CD4-positive, alpha-beta T cell treated with Interleukin-12 subunit alpha and Interleukin-12 subunit beta, for 1 hour (primary cell): ENCODE results near the gene FAF1.

ENCODE experiments used
- DNase-seq: peaks from one replicate; pipeline ENCODE4 v3.0.0-alpha.2; 2020

The FAF1 gene

DNA sequence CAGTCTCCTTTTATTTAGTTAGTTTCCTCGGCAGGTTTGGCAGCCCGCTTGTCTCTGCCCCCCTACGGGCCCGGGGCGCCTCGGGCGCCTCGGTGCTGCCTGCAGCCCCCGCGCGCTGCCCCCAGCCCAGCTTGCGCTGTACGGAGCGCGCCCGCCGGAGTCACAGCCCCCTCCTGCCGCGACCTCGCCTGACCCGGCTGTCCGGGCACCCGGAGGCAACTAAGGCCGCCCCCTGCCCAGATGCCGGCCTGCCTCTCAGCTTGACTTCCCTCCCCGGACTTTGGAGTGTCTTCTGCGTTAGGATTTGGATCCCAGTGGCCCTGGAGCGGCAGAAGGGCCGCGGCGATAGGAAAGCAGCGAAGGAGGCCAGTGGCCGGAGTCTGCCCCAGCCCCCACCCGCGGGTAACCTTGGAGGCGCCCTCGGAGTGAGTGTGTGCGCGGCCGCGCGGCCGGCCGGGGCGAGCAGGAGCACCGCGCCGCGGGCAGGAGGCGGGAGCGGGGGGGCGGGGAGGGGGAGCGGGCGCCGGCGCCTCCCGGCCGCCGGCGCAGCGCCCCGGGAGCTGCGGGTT lies 17.6 kb upstream of the FAF1 start:
- no peak for DNase-seq

DNA sequence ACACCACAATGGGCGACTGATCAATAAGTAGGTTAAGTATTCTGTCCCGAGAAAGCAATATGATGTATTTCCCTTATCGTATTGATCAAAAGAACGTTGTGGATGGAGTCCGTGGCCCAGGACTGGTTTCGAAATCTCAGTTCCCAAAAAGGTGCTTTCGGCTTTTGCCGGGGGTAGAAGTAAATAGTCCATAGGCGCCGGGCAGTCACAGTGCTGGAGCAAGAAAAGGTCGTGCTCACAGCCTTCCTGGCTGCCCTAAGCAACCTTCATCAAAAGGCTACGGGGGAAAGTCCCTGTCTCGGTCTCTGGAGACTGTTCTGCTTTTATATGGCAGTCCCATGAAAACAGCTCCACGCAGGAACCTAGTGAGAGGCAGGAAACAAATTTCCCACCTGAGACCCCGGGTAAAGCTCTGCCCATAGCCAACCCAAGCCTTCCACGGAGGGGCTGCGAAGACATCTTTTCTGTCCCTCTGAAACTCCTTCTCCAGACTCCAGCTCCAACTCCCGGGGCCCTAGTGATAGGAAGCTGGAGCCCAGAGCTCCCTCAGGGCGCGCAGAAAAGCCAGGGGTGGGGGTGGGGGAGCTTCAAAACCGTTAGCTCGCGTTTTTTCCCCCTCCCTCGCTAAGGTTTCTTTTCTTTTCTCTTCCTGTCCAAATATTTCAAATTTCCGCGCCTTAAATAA lies 17.0 kb upstream of the FAF1 start:
- DNase-seq, result peak; percentile 54

DNA sequence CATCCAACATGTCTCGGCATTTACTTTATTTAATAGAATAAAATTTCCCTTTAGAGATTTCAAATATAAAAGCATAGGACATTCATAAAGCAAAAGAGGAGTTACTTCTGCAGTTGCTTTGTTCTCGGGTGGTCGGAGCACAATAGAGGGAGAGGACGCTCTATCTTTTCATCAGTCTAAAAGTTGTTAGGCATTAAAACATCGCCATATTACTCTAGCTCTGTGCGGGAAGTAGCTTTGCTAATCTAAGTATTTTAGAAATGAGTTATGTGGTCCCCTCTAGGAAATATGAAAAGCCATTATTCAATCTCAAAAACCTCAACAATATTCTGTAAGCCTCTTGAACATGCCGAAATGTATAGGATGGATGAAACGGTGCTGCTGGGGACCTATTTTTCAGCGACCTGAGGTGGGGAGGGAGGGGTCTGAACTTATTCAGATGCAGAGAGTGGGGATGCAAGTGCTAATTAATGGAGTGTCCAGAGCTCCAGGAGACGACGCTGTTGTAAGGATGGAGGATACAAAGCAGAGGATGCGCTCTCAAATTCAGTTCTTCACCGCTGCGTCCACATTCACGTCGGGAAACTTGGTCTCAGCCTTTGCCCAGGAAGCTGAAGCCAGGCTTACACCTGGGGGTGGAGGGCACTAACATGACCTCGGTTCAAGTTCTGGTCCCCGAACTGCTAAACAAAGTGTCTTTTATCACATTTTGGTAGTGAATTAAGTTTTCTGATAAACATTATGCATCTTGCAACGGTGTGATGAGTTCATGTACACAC lies 16.2 kb upstream of the FAF1 start:
- no peak for DNase-seq

DNA sequence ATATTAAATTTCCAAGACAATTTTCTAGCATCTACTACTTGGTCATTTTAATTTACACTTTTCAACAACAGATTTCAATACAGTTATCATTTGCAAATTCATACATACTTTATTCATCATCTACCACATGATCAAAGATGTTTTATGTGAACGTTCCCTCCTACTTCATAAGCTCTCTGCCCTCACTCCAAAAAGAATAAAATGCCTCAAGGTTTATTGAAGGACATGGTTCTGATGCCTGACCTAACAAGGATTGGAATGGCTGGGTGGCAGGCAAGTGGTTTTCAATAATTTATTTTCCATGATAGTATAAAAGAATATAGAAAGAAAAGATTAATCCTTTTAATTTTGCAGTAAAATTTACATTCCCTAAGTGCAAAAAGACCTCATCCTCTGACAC lies 15.4 kb upstream of the FAF1 start:
- DNase-seq, result no peak

DNA sequence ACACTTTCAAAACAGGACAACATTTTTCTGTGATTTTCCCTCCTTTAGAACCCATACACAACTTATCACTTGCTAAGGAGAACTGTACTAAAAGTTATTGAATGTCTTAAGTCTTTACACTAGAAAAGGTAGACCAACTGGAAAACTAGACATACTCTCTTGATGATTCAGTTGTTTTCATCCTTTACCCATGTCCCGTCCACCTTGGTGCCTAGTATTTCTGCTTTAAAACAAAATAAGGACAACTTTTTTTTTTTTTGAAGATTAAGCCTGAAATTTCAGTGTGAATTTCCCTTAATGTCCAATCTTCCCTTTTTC lies 14.5 kb upstream of the FAF1 start:
- no peak for DNase-seq

DNA sequence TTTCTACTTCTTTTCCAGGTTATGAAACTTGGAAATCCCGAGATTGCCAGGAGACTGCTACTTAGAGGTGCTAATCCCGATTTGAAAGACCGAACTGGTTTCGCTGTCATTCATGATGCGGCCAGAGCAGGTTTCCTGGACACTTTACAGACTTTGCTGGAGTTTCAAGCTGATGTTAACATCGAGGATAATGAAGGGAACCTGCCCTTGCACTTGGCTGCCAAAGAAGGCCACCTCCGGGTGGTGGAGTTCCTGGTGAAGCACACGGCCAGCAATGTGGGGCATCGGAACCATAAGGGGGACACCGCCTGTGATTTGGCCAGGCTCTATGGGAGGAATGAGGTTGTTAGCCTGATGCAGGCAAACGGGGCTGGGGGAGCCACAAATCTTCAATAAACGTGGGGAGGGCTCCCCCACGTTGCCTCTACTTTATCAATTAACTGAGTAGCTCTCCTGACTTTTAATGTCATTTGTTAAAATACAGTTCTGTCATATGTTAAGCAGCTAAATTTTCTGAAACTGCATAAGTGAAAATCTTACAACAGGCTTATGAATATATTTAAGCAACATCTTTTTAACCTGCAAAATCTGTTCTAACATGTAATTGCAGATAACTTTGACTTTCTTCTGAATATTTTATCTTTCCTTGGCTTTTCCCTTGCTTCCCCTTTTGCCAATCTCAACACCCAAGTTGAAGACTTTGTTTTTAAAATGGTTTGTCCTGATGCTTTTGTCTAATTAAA lies 14.0 kb upstream of the FAF1 start:
- DNase-seq, result no peak

DNA sequence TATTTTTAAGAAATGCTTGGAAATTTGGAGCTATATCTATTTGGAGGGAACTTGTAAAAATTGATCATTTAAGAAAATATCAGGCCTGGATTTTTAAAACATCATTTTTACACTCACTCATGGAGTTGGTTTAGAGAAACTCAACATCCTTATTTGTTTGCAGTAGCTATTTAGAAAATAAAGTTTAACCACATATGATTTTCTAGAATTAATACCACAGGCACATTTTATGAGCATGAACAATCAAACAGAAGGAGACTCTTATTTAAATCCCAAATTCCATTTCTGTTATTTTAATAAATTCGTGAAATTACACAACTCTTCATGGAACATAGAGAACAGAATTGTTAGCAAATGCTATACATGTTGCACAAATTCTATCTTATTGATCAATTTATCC lies 13.2 kb upstream of the FAF1 start:
- DNase-seq, result no peak

DNA sequence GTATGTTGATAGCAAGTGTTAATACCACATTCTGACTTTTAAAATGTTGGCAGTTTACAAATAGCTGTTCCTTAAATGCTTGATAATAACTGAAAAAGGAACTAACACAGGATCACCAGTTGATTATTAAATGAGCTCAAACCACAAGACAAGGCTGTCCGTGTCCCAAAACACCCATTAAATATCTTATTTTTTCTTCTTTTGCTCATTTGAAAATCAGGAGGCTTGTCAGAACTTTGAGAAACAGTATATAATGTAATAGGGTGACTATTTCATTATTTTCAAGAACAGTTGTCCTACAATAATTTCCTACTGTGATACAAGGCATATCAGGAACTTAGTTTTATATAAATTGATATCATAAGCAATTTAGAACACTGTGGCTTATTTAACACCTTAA lies 12.7 kb upstream of the FAF1 start:
- DNase-seq, result no peak

DNA sequence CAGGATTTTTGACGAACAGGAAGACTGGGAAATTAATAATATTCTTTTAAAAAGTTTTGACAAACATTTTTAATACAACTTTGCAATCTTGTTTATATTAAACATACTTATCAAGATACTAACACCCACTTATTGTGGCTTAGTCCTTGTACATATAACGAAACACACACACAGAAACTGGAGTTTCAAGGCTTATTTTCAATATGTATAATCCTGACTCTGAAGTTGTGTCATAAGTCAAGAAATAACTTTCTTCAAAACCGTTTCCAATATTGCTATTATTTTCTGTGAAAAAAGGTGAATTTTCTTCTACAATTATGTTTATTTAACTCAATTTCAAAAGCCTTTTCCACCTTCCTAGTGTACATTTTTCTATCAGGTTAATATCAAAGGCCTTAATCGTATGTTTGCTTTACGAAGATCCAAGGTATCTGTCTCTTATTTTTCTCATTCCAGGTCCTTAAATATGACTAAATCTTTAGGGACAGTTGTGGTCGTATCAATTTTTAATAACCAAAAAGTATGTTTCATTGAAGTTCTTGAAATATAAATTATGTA lies 11.8 kb upstream of the FAF1 start:
- no peak for DNase-seq

DNA sequence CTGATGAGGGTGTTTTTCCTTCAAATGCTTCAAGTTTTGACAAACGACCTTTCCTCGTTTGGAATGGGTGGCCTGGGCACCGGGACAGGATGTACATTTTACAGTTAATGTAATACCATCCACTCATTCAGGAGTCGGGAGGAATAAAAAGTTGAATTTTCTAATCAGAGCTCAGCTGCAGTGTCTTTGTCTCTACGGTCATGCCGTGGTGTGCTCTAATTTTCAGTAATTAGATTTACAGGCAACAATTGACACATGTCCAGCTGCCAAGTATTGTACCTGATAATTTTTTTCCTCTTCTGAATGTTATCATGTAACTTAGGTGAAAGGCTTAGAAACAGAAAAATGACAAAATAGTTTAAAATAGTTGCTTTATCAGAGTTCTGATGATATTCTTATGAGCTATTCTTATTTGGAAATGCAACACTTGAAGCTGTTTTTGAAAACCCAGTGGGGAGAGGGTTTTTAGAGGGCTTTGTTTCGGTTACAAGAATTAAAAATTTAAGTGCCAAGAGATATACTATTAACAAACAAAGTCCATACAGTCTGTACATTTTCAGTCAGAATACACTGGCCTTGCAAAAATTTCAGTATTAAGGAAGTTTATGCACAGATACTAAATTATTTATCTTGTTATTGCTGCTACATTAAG lies 11.0 kb upstream of the FAF1 start:
- DNase-seq, result no peak

DNA sequence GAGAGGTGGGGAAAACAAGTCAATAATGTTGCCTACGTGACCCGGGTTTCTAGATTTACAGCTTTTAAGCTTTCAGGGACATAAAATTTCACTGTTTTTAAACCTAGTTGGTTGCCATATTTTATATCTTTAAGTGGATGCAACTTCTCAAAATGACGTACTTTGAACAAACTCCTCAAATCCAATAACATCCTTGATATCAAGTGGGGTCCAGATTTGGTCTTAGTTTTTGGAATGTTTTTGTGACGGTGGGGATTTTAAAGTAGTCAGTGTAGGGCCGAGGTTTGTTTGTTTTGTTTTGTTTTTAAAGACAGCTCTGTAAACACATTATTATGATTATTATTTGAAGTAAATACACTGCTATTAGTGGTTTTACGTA lies 10.4 kb upstream of the FAF1 start:
- DNase-seq, result no peak

DNA sequence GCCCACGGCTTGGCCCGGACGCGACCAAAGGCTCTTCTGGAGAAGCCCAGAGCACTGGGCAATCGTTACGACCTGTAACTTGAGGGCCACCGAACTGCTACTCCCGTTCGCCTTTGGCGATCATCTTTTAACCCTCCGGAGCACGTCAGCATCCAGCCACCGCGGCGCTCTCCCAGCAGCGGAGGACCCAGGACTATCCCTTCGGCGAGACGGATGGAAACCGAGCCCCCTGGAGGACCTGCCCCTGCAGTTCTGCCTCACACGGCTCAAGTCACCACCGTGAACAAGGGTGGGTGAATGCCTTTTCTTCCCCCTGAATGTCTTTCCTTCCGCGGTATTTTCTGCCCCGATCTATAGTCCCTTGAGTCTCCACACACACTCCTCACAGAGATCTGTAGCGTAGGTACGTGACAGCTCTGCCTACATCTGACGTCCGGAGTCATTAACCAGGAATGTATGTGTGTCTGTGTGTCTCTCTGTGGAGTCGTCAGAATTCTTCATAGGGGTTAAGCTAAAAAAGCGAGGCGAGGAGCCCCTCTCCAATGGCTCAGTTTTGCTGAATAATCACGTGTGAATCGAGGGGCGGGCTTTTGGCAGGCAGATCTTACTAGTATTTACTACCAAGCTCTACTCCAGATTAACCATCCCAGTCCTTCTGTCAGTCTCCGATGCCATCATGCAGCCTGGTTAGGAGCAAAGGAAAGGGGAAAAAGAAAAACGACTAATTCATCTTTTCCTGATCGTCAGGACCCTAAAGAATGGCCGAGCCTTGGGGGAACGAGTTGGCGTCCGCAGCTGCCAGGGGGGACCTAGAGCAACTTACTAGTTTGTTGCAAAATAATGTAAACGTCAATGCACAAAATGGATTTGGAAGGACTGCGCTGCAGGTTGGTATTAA lies 9.8 kb upstream of the FAF1 start, which contains the start of gene CDKN2C:
Gene CDKN2C (plus strand): TSS at position 635 of the 898 bp plus-strand sequence. CDS start 124 bp downstream, at position 759.
- DNase-seq, result peak; percentile 68

DNA sequence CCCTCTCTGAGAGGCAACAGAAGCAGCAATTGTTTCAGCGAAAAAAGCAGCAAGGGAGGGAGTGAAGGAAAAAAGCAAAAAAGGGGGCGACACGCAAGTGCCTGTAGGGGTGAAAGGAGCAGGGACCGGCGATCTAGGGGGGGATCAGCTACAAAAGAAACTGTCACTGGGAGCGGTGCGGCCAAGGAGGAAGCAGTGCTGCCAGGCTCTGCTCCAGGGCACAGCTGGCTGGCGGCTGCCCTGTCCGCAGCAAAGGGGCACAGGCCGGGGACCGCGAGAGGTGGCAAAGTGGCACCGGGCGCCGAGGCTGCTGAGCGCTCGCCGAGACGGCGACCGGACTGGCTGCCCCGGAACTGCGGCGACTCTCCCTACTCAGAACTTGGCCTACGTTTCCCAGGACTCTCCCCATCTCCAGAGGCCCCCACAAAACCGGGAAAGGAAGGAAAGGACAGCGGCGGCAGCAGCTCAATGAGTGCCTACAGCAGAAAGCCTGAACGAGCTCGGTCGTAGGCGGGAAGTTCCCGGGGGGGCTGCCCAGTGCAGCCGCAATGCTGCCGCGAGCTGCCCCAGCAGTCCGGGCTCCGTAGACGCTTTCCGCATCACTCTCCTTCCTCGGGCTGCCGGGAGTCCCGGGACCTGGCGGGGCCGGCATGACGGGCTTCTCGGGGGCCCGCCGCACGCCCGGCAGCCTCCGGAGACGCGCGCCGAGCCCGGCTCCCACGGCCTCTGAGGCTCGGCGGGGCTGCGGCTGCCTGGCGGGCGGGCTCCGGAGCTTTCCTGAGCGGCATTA lies 8.9 kb upstream of the FAF1 start:
- peak; percentile 55 for DNase-seq

DNA sequence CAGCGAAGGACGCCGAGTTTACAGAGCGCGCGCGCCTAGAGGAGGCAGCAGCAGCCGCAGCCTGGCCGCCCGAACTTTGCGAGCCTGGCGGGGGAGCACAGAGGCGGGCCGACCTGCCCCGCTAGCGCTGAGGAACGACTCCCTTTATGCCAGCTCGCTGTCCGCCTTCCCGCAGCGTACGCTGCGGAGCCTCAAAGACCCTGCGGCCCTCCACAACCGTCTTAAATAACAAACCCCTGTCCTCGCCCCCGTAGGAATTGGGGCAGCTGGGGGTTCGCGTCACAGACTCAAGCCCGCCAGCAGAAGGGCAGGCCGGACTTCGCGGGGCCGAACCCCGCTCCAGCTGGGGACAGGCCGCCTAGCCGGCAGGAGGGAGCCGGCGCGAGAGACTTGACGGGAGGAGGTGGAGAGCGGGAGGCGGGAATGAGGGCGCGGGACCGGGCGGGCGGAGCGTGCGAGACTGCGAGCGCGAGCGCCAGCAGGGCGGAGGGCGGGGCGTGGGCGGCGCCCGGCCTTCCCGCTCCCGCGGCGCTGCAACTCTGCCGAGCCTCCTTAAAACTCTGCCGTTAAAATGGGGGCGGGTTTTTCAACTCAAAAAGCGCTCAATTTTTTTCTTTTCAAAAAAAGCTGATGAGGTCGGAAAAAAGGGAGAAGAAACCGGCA lies 8.2 kb upstream of the FAF1 start:
- DNase-seq, result peak; percentile 86

DNA sequence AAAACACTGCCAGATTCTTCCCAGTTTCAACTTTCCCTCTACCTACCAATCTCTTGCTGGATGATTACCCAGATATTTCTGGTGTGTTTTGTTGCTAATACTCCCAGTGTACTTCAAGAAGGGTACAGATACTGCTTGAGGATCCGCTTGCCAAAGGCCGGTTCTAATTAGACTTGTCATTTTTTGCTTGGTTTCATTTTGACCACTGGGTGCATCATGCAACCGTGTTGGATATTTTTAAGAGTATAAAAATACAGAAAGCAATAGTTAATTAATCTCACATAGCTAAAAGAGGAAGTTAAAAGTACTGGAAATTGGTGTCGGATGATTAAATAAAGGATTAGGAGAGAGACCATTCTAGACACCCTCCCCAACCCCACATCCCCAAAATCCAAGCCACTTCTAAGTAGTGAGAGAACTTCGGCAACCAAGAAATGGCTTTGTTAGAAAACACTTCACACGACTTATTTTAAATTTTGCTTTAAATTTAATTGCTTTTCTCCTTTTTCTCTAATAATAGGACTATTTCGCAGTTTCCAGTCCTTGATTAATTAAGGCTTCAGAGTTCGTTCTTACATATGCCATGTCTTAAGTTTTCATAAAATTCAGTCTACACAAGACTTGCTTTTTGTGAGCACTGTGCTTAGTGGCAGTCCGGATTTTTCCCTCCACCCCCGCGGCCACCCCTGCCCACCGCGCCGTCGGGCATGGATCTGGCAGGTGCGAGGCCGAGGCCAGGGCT lies 7.5 kb upstream of the FAF1 start:
- DNase-seq, result no peak

DNA sequence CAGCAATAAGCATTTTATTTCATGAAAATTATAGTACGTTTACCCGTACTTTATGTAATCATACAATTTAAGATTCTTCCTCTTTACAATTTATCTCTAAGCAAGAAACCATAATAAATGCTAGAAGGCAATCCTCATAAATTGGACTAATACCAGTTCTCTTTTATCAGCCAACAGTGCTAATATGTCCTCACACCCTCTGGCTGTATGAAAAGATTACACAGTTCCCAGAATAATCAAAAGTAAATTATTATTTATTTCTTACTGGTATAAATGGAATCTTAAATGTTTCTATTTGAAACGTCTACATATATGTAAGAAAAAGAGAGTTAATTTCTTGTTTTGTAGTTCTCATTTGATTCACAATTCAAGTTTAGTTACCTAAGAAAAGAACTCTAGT lies 6.9 kb upstream of the FAF1 start:
- DNase-seq, result no peak

DNA sequence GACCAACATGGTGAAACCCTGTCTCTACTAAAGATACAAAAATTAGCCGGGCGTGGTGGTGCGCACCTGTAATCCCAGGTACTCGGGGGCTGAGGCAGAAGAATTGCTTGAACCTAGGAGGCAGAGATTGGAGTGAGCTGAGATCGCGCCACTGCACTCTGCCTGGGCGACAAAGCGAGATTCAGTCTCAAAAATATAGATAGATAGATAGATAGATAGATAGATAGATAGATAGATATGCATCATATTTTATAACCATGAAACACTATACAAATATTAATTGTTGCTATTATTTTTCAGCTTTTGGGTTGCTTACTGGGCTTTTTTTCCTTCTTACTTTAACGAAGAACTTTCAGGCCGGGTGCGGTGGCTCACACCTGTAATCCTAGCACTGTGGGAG lies 4.8 kb upstream of the FAF1 start:
- DNase-seq, result no peak

DNA sequence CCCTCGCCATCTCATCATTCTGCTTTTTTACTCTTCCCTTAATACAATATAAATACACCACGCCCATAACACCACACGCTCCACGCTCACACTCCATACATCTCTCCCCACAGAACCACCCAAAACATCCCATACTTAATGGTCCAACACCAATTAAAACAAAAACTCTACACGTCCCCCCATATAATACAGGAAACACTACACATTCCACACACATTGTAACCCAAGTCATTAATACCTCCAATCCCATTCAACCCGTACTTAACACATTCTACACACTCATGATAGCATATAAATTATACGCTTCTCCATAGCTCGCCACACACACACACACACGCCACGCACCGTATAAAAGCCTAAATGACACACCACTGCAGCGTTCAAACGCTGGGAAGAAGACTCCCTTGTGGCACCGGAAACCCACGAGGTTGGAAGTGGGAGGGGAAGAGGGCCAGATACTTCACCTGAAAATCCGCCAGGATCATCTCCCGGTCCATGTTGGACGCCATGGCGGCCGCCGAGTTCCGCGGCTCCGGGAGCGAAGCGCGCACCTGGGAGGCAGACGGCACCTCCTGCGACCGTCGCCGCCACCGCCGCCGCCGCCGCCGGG lies 659 bp downstream of the FAF1 start:
- no peak for DNase-seq

DNA sequence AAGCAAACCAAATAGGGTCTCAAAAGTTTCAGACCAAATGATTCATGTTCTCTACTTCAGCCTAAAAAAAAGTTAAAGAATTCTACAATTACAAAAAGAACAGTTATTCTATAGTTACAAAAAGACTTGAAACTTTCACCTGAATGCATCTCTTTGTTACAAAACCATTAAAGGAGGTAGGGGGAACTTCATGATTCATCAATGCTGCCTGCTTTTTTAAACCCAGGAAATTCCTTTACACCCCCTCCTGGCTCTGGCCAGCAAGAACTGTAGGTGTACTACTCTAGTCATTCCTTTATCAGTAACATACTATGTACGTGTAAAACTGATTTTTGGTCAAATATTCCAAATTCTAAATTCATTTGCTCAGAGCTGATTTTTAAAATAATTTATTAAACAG lies 5.0 kb downstream of the FAF1 start:
- no peak for DNase-seq
